ENCODE results near the gene EPHA3. TPM values are rescaled to one million over a fixed set of nuclear protein-coding genes. Genes with fewer than 3 reads are reported as not detected.

The EPHA3 gene
- total RNA-seq, 1 donor from 2014 or later: 9.2 TPM

DNA sequence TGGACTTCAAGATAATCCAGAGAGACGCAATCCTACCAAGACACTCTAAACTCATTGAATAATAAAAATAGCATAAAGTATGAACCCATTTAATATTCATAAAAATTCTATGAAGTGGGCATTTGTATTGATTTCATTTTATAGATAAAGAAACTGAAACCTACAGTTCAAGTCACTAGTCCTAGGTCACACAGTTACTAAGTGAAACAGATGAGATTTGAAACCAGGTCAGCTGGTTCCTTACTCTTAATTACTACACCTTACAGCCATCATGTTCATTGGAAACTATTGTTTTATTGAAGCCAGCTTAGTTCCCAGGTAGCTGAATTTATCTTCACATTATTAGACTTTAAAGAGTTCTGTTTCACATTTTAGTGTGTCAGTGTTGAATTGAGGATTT is 158.7 kb downstream of the EPHA3 start:
- intact Hi-C loops (cut with DNase I): no loop called here
- DNase-seq (ENCODE audit: low spot score): no peak

DNA sequence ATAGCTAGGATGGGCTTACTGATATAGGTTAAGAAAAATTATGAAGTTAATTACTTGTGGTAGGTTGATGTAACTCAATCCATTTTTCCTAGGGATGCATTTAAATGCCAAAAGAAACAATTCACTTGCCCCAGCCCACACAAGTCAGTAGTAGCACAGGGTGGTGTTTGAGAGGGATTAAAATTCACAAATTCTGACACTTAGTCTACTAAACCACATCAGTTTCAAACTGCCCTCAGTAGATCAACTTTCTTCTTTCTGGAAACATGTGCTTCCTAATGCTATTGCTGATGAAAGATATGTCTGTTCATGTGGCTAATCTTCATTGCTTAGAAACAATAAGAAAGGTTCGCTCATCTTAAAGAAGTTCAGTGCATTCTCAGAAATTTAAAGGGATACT is 160.6 kb downstream of the EPHA3 start:
- intact Hi-C loops (cut with DNase I): no loop called here
- no peak for DNase-seq (ENCODE audit: low spot score)

DNA sequence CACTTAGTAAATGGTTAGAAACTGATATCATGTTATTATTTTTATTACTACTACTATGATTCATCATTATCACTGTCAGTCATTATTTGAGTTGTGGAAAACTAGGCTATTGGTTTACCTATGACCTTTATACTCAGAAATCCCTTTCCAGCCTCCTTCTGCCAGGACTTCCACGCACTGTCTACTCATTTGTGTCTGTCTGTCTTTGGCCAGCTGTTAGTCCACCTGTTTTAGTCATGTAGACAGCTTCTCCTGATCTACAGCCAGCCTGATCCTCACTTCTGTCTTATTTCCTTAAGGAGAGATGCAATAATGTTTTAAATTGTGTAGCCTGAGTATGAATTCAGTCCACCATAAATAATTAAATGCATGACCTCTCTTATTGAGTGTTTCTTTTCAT is 162.8 kb downstream of the EPHA3 start:
- intact Hi-C loops (cut with DNase I): no loop called here

DNA sequence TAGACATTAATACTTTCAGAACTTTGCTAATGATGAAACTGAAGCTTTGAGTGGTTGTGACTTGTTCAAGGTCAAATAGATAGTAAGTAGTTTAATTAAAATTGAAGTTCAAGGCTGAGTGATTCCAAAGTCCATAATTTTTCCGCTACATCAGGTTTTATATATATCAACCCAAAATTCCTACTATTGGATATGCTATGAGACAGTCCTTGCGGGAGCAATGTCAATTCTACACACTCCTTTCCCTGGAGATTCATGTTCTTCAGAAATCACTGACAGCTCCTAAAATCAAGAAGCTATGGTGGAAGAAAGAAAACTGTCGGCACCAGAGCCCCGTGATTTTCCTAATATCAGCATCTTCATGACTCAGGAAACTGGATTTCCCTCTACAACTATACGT is 167.6 kb downstream of the EPHA3 start:
- intact Hi-C loops (cut with DNase I): no loop called here
- DNase-seq (ENCODE audit: low spot score): no peak

More for the DNA sequence above, 162.8 kb downstream of the EPHA3 start:
- DNase-seq (ENCODE audit: low spot score): no peak

DNA sequence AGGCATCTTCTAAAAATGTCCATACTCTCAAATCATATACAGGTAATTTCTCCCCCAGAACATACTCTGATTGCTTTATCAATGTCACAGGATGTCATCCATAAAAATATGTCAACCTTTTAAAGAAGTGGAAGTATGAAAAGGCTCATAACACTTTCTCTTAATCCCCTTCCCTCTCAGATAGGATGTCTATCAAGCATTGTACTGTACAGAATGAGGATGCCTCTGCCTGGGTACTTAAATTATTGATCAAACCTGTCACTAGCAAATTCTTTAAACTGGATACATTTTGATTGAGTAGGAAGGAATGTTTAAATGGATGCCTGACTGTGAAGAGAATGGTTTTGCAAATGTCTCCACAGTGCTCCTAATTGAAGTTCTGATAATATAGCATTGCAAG is 168.7 kb downstream of the EPHA3 start:
- DNase-seq (ENCODE audit: low spot score): no peak
- intact Hi-C loops (cut with DNase I): no loop called here

DNA sequence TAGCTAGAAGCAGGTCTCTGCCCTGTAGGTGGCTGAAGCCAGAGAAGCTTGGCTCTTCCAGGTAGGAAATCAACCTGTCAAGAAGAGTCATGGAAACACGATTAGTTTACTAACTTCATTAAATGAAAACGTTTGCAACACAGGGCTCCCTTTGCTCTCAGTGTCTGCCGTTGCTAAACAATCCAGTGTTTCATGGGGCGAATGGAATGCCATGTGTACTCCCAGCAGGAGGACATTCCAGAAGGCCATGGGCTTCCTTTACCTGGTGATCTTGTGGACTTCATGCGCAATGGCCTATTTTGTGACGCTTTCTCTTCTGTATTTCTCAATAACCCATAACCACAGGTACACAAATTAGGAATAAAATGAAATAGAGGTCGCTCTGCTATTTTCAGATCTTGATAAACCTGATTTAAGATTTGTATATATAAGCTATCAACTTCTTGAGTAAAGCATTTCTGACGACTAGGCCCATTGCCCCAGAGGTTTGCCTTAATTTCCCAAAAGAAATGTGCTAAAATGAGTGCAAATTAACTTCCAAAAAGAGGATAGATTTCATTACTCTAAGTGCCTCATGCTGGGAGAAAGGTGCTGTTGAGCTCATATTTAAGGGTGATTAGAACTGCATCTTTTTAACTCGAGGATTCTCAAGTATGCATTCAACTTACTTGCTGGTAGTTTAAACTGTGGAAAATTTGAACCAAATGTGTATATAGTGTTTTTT is 171.0 kb downstream of the EPHA3 start:
- DNase-seq (ENCODE audit: low spot score): no peak
- intact Hi-C loops (cut with DNase I): no loop called here

DNA sequence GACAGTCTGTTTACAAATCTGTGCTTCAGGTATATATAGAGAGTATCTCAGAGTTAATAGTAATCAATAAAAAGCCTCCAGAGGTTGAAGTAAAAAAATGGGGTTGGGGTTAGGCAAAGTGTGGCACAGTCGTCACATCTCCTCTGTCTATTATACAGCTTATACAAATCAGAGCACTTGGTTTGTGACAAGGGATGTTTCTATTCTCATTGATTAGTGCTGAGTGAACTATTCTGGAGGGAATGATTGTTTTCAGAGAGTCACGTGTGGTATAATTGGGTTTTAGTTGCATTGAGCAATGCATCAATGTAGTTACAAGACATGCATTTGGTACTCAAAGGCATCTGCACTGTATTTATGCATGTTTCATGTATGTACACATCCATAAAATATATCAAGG is 172.9 kb downstream of the EPHA3 start:
- no peak for DNase-seq (ENCODE audit: low spot score)
- intact Hi-C loops (cut with DNase I): no loop called here

DNA sequence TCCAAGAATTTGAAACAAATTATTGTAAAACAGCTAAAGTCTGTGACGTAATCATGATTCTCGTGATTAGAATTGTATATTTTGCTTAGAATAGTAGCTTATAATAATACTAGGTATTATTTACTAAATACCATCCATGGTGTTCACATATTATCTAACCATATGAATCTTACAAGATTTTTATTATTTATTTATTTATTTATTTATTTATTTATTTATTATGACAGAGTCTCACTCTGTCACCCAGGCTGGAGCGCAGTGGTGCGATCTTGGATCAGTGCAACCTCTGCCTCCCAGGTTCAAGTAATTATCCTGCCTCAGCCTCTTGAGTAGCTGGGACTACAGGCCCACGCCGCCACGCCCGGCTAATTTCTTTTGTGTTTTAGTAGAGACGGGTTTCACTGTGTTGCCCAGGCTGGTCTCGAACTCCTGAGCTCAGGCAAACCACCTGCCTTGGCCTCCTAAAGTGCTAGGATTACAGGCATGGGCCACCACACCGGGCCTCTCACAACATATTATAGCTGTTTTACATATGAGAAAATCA is 173.5 kb downstream of the EPHA3 start:
- intact Hi-C loops (cut with DNase I): no loop called here
- no peak for DNase-seq (ENCODE audit: low spot score)

DNA sequence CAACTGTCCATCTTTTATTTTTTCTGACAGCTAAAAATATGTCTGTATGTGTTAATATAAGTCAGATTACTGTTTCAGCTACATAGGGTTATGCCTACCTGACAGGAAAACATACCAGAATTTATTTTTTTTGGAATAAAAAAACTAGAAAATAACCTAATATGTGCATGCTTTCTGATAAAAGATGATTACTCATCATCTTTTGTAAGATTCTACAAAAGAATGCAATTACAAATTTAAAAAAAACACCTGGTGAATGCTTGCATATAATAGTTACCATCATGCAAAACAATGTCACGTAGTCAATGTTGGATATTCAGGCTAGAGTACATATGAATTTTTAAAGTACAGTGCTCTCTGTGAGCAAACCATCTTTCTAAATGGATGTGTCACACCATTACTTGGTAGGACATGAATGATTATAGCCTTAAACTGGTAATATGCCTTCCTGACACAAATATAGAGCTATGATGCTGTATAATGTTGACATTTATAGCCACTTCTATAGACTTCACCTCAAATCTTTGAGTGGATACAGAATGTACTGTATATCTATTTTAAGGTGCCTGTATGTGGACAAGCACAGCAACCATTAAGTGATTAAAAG is 180.6 kb downstream of the EPHA3 start:
- intact Hi-C loops (cut with DNase I): no loop called here
- no peak for DNase-seq (ENCODE audit: low spot score)

DNA sequence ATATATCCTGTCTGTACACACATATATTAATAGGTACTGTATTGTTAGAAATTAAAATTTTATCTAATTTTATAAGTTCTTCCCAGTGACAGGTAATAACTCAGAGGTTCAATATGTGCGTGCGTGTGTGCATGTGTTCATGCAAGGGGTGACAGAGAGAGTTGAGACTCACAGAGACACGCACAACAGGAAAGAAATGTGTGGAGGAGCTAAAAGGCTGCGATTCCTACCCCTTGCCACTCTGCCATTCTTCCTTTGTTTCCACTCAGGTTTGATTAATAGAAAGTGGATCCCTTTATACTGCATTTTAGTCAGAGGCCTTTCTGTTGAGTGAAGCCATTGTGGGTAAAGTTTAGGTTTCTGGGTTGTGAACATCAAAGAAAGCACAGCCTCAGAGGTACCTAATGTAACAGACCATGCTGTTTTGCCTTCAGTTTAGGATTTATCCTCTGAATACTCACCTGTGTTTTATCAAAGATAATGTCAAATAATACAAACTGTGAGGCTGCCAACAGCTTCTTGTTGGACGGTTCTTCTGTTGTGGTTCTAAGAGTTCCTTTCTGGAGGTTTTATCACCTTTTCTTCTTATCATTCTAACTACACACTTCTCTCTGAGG is 182.3 kb downstream of the EPHA3 start:
- no peak for DNase-seq (ENCODE audit: low spot score)
- intact Hi-C loops (cut with DNase I): no loop called here

DNA sequence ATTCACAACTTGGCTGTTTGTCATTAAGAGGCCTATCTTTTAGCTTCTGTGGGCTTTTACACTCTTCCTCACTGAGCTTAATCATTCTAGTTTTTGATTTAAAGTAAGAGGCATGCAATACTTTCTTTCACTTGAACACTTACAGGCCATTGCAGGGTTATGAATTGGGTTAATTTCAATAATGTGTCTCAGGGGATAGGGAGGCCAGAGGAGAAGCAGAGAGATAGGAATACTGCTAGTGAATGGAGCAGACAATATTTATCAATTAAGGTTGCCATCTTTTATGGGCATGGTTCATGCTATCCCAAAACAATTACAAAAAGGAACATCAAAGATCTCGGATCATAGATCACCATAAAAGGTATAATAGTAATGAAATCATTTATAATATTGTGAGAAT is 189.8 kb downstream of the EPHA3 start:
- DNase-seq (ENCODE audit: low spot score): no peak
- intact Hi-C loops (cut with DNase I): no loop called here

DNA sequence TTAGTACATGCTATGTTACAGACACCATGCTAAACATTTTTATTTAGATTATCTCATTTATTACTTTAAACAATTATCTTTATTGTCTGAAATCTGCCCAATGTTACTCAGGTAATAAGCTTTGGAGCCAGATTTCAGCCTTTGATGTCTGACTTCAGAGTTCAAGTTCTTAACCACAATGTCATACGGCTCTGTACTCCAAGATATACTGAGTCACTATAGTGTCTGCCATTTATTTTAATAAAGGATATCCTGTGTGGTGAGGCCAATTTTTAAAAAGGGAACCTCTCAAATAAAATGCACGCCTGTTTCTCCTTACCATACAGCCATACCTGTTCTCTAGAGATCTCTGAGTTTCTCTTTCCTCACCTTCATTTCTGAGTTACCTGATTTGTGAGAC is 193.1 kb downstream of the EPHA3 start:
- intact Hi-C loops (cut with DNase I): no loop called here
- DNase-seq (ENCODE audit: low spot score): no peak

DNA sequence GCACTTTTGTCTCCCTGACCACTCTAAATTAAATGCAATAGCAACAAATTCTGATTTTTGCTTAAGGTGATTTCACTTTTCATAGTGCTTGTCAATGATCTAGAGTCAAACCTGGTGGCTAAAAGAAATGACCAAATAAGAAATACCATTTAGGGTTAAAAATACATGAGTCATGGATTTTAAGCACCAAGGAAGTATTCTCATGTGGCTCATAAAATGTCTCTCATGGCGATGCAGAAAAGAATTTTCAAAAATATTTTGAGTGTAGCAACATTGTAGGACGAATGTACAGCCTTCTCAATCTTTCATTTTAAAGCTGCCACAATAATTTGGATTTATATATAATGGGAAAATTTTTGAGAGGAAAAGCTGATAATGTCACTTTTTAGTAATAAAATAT is 193.6 kb downstream of the EPHA3 start:
- intact Hi-C loops (cut with DNase I): no loop called here
- DNase-seq (ENCODE audit: low spot score): no peak

DNA sequence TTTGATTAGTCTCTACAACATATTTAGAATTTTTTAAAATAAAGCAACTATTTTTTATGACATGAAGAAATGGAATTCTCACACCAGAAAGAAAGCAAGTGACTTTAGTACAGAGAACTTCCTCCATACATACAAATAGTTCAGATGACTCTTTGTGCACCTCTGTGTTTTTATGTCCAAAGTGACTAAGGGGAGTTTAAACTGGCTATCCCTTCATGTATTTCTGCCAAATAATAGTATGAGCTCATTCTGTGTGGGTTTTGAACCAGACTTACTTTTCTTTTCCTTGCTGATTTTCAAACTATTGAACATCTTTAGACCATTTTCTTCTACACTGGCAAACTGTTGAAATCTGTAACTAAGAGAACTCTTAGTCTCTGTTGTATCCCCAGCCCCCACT is 196.3 kb downstream of the EPHA3 start:
- intact Hi-C loops (cut with DNase I): no loop called here
- DNase-seq (ENCODE audit: low spot score): no peak

DNA sequence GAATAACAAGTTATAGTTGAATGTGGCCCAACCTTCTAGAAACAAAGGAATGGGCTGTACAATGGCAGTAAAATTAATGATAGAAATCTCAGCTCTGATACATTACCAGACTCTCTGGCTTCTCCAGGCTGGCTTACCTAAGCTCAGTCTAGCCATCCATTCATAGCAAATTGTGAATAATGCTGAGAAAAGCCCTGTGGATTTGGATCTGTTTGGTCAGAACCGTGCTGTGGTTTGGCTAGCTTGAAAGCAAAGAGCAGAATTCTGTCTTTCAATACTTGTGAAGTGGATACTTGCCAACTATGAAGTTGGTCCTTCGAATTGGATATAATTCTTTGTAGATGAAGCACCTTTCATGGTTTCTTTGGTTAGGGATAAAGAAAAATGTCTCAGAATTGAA is 199.1 kb downstream of the EPHA3 start:
- intact Hi-C loops (cut with DNase I): no loop called here
- no peak for DNase-seq (ENCODE audit: low spot score)

DNA sequence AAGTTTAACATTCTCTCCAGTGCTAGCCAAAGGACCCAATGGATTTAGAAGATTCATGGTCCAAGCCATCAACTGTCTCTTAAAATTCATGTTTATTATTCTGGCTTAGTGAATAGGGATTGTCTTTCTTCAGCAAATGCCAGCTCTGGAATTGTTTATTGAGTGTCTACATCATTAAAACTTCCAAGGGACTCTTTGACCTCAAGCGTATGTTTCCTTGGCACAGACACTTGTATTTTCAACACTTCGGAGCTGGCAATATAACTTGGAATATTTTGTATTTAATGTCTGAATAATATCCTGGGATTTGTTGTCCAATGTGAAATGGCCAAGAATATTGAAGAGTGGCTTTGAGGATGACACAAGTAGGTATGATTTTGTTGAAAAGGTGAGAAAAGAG is 204.2 kb downstream of the EPHA3 start:
- intact Hi-C loops (cut with DNase I): no loop called here

DNA sequence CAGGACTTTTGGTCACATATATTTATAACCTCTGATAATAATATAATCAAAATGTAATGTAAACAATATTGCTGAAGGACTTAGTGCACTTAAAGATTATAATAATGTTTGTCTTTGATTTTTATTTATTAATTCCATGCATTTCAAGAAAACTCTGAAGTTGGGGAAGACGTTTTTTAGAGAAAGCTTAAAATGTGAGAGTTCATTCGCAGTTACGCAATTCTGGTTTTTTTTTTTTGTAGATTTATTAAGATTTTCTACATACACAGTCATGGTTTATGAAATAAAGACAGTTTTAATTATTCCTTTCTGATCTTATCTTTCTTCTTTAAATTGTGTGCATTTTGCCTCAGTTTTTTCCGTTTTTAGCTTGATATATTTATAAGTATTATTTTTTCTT is 204.7 kb downstream of the EPHA3 start:
- intact Hi-C loops (cut with DNase I): no loop called here
- no peak for DNase-seq (ENCODE audit: low spot score)

More for the DNA sequence above, 204.2 kb downstream of the EPHA3 start:
- no peak for DNase-seq (ENCODE audit: low spot score)

DNA sequence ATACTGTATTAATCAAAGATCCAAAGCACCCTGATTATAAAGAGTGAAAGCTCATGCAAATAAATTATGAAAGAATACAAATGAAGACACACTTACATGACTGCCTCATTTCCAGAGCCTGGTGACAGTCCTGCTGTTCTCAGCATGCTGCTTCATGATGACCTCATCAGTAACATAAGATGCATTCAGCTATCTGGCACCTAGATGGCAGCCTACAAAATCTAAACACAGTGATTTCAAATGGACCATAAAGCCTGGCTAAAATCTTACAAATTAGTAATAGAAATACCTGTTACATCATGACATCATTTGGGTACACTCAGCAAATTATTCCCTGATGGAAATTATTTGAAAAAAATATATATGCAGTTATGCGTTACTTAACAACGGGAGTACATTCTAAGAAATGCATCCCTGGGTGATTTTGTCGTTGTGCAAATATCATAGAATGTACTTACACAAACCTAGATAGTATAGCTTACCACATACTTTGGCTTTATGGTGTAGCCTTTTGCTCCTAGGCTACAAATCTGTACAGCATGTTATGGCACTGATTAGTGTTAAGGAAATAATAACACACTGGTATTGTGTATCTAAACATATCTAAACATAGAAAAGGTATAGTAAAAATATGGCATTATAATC is 207.2 kb downstream of the EPHA3 start:
- intact Hi-C loops (cut with DNase I): no loop called here
- DNase-seq (ENCODE audit: low spot score): no peak

DNA sequence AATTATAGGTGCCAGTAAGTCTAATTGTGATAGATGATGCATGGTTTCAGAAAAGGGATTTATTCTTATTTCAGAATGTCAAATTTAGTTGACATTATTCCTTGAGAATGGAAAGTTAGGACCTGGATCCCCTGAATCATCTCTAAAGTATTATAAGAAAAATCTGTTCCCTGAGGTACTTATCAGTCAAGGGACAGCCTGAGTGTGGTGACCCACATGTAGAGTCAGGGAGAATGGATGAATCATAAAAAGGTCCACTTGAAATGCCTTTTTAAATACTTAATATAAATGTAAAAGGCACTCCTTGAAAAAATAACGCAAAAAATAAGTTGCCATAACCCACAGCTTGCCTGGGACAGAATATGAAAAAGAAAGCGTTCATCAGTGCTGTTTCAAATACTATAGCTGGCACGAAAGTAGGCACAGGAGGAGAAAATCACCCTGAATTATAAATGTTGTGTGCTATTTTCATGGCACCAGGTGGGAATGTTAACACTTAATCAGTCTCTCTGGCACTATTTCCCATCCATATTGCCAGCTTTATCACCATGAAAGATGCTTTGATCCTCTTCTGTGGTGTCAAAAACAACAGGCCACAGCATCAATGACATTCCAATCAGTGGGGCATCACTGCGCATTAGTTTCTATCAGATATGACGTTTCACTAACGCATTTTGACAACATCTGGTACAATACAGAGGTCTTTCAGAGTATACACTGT is 208.5 kb downstream of the EPHA3 start:
- DNase-seq (ENCODE audit: low spot score): no peak
- intact Hi-C loops (cut with DNase I): no loop called here

DNA sequence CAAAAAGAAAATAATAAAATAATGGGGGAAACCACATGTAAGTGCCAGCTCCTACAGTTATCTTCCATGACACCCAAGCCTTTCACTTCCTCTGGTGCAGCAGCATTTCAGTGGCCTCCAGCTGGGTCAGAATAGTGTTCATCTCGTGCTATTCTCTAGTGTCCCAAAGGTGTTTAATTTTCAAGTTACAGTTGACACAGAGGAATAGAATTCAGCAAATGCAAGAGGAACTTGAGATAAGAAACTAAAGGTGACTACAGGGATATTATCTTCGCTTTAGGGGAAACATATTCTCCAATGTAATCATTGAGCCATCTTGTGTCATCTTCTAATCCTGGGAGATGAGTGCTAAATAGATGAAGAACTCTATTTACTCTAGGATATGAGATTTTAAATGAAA is 212.8 kb downstream of the EPHA3 start:
- intact Hi-C loops (cut with DNase I): no loop called here
- DNase-seq (ENCODE audit: low spot score): no peak

All from cardiac septum (tissue), 1 donor.